Left lung (tissue), 10 donors: ENCODE measurements around the gene ZNF292. TPM values are rescaled to one million over a fixed set of nuclear protein-coding genes. Genes with fewer than 3 reads are reported as not detected.

ENCODE experiments used
- ATAC-seq: fragments of 200-7000 bp; cut with Tn5 transposase; one replicate; pipeline ENCODE4 v1.9.1; 2020; ENCODE audit warnings: moderate library complexity
- DNase-seq, 4 donors: peaks; one replicate each; pipeline ENCODE4 v3.0.0-alpha.2; 2013 to 2020
- H3K27ac ChIP-seq, 2 donors: fragments of 200-600 bp; sonication (generic) in 1 of 2; one replicate each; pipeline versions ENCODE4 v1.5.0 to v1.8.0; 2020 to 2021
- H3K27me3 ChIP-seq, 2 donors: fragments of 200-600 bp; sonication (generic) in 1 of 2; one replicate each; pipeline versions ENCODE4 v1.5.0 to v1.8.0; 2020 to 2021
- H3K36me3 ChIP-seq, 2 donors: fragments of 200-600 bp; sonication (generic) in 1 of 2; one replicate each; pipeline versions ENCODE4 v1.5.0 to v1.8.0; 2020 to 2021
- H3K4me1 ChIP-seq, 2 donors: fragments of 200-600 bp; one replicate each; pipeline ENCODE4 v1.8.0; 2021
- H3K4me3 ChIP-seq, 2 donors: fragments of 200-600 bp; sonication (generic) in 1 of 2; one replicate each; pipeline versions ENCODE4 v1.5.0 to v1.8.0; 2020 to 2021; ENCODE audit warnings: mild to moderate bottlenecking in 1 of 2
- H3K9me3 ChIP-seq, 2 donors: fragments of 200-600 bp; sonication (generic) in 1 of 2; one replicate each; pipeline versions ENCODE4 v1.5.0 to v1.8.0; 2020 to 2021
- CTCF ChIP-seq, 2 donors: fragments of 200-600 bp; sonication (generic) in 1 of 2; IDR thresholded peaks; one replicate each; pipeline versions ENCODE4 v1.5.0 to v1.8.0; 2021; ENCODE audit warnings: antibody characterized with exemption in 2 of 2
- intact Hi-C, 2 donors: fragments of 100-400 bp; cut with DNase I; formaldehyde crosslinking; loops; one replicate each; pipeline versions ENCODE4 v1.11.2 to v1.14.2; 2022
- polyA plus RNA-seq, 6 donors: library from polyadenylated mRNA; unstranded; fragments of 120-200 nt; gene quantifications; one replicate each; pipeline ENCODE4 v1.2.1, GENCODE V29; 2013; ENCODE audit not compliant: insufficient read length in 6 of 6
- total RNA-seq, 2 donors: library from RNA; stranded (reverse); fragmentation: NEBNext Ultra II Directional; extraction: Animal tissue kit (Norgen Biotek cat#: 25700); gene quantifications; one replicate each; pipeline ENCODE4 v1.2.1, GENCODE V29; 2021
- donor health status: DM: no; HTN: yes; CAD: no.
- donor health status: DM: no; HTN: no; CAD: no.

The ZNF292 gene
- total and polyA plus RNA-seq, 8 donors: 25.2 to 58.8 (median 51.0) TPM

DNA sequence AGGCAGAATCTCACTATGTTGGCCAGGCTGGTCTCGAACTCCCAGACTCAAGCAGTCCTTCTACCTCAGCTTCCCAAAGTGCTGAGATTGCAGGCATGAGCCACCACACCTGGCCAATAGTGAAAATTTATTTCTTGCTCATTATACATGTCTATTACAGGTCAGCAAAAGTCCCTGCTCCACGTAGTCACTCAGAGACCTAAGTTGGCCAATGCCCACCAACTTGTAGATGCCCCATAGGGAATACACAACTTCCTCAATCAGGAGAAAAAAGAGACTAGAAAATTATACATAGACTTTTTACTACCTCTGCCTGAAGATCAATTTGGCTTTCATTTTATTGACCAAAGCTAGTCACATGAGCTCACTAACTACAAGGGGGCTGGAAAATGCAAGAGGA, 38.4 kb upstream of the ZNF292 start:
- H3K27me3 ChIP-seq: peaks cover 0 to 5% of the 10 kb centered on the region in 2 donors
- intact Hi-C loops: no loop called here
- no peaks in the 10 kb centered on the region for H3K4me1 ChIP-seq
- DNase-seq: no peak
- ATAC-seq: no peak
- H3K36me3 ChIP-seq: no peaks in the 10 kb centered on the region
- no peak overlapping the region for H3K4me3 ChIP-seq
- H3K9me3 ChIP-seq: no peaks in the 10 kb centered on the region
- no peak overlapping the region for H3K27ac ChIP-seq
- TF ChIP-seq CTCF (IDR thresholded peaks at IDR 0.05): no peak

GRCh38 chr6:87118054-87118453, 37.3 kb upstream of the ZNF292 start:
- Histone ChIP-seq H3K27ac (no peak overlapping the region), H3K27me3 (peaks cover 7 to 16% of the 10 kb centered on the region in 2 donors), H3K36me3 (no peaks in the 10 kb centered on the region), H3K9me3 (no peaks in the 10 kb centered on the region), H3K4me1 (no peaks in the 10 kb centered on the region), H3K4me3 (no peak overlapping the region)
- intact Hi-C loops: no loop called here
- ATAC-seq: no peak
- no peak for DNase-seq
- no peak for TF ChIP-seq CTCF (IDR thresholded peaks at IDR 0.05)

DNA sequence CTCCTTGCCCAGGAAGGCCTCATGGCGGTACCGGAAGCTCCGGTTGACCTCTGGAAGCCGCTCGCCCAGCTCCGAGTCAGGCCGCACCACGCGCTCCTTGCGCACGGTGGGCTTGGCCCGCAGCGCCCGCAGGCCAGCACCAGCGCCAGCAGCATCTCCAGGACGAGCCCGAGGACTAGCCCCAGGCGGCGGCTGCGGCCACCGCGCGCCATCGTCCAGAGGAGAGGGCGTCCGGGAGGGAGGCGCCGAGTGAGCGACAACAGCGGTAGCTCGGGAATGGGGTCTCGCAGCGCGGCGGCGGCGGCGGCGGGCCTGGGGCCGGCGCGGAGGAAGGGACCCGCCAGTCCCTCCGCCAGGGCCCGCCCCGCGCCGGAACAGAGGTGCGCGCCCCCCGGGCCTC, 32.9 kb upstream of the ZNF292 start:
- Histone ChIP-seq H3K4me3 (no peak overlapping the region), H3K27me3 (peaks cover 7 to 30% of the 10 kb centered on the region in 2 donors), H3K36me3 (no peaks in the 10 kb centered on the region), H3K9me3 (no peaks in the 10 kb centered on the region), H3K4me1 (no peaks in the 10 kb centered on the region), H3K27ac (no peak overlapping the region)
- intact Hi-C loops: no loop called here
- ATAC-seq: no peak
- TF ChIP-seq CTCF (IDR thresholded peaks at IDR 0.05): no peak
- DNase-seq: peak in 1 of 4 donors; percentile 73

DNA sequence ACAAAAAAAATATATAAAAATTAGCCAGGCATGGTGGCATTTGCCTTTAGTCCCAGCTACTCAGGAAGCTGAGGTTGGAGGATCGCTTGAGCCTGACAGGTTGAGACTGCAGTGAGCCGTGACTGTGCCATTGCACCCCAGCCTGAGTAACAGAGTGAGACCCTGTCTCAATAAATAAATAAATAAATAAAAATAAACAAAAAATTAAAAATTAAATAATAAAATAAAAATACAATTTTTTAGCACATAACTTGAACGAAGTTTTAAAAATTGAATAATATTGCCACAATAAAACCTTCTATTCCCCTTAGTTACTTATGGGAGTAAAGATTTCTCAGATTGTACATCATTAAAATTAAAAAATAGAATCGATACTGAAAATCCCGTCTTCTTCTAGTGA, 31.3 kb upstream of the ZNF292 start:
- Histone ChIP-seq H3K27me3 (peaks cover 7 to 30% of the 10 kb centered on the region in 2 donors), H3K27ac (no peak overlapping the region), H3K36me3 (no peaks in the 10 kb centered on the region), H3K9me3 (no peaks in the 10 kb centered on the region), H3K4me3 (no peak overlapping the region), H3K4me1 (no peaks in the 10 kb centered on the region)
- TF ChIP-seq CTCF (IDR thresholded peaks at IDR 0.05): no peak
- intact Hi-C loops: no loop called here
- DNase-seq (no peak), ATAC-seq (no peak)

- H3K4me3 ChIP-seq: no peak overlapping the region
- intact Hi-C loops: no loop called here
- peaks cover 7 to 29% of the 10 kb centered on the region in 2 donors for H3K27me3 ChIP-seq
- no peak overlapping the region for H3K27ac ChIP-seq
- no peaks in the 10 kb centered on the region for H3K4me1 ChIP-seq
- ATAC-seq (no peak), DNase-seq (no peak)
- H3K36me3 ChIP-seq: no peaks in the 10 kb centered on the region
- no peak for TF ChIP-seq CTCF (IDR thresholded peaks at IDR 0.05)
- H3K9me3 ChIP-seq: peaks cover 0 to 3% of the 10 kb centered on the region in 2 donors
These were observed 28.9 kb upstream of the ZNF292 start for GRCh38 chr6:87126501-87126900.
